GM18861 (cell line): ENCODE measurements around the gene FNDC11.
"Not testable (repeated sequence)": the region's sequence is repeated elsewhere in the genome, so short reads cannot be mapped to it uniquely, and the experiment has no call there.

Experiments
- ATAC-seq: cut with Tn5 transposase; IDR thresholded peaks from one replicate; pipeline ENCODE4 v1.9.1; 2021; ENCODE audit not compliant: unreplicated experiment

Gene FNDC11

GRCh38 chr20:63565021-63565698, 11.2 kb downstream of the FNDC11 start:
- ATAC-seq, result no peak

GRCh38 chr20:63565699-63566335, 11.9 kb downstream of the FNDC11 start:
- ATAC-seq, result no peak

- ATAC-seq, result no peak
These were observed 12.6 kb downstream of the FNDC11 start for GRCh38 chr20:63566395-63567135.

GRCh38 chr20:63567136-63567385, 13.1 kb downstream of the FNDC11 start:
- no peak for ATAC-seq

- no peak for ATAC-seq
These were observed 13.6 kb downstream of the FNDC11 start for GRCh38 chr20:63567386-63568169.

- no peak for ATAC-seq
These were observed 14.4 kb downstream of the FNDC11 start for GRCh38 chr20:63568170-63568981.

GRCh38 chr20:63568986-63569949, 15.3 kb downstream of the FNDC11 start:
- no peak for ATAC-seq

GRCh38 chr20:63570281-63571086, 16.5 kb downstream of the FNDC11 start:
- no peak for ATAC-seq

GRCh38 chr20:63571087-63571478, 17.1 kb downstream of the FNDC11 start:
- not testable (repeated sequence) for ATAC-seq

- ATAC-seq, result no peak
These were observed 18.3 kb downstream of the FNDC11 start for GRCh38 chr20:63572071-63572787.

GRCh38 chr20:63572788-63573646, 19.1 kb downstream of the FNDC11 start:
- no peak for ATAC-seq

GRCh38 chr20:63573647-63574131, 19.7 kb downstream of the FNDC11 start:
- ATAC-seq, result no peak

- no peak for ATAC-seq
These were observed 20.3 kb downstream of the FNDC11 start, which contains the start of gene HELZ2 for GRCh38 chr20:63574156-63574828. HELZ2 (minus strand) TSS chr20:63574239; CDS start chr20:63572385, 1,854 bp downstream.

- no peak for ATAC-seq
These were observed 21.1 kb downstream of the FNDC11 start for GRCh38 chr20:63574829-63575743.

- no peak for ATAC-seq
These were observed 22.4 kb downstream of the FNDC11 start for GRCh38 chr20:63576311-63576710.
